Keratinocyte (primary cell): ENCODE results near the gene KRTAP22-2. TPM values are rescaled to one million over a fixed set of nuclear protein-coding genes. Genes with fewer than 3 reads are reported as not detected.

Source experiments
- DNase-seq: peaks from one replicate; pipeline ENCODE4 v3.0.0-alpha.2; 2011; ENCODE audit warnings: low read depth, missing footprints, low spot score
- FAIRE-seq: peaks from 2 replicates; lab custom pipeline; 2011; peaks lifted over from hg19 to GRCh38; lab: Jason Lieb, UNC
- H2AFZ ChIP-seq: 2 replicates; pipeline ENCODE4 v1.6.0; 2012; ENCODE audit warnings: low read length, control low read depth, inconsistent platforms; ENCODE audit not compliant: control insufficient read depth
- H3K27ac ChIP-seq: 2 replicates; pipeline ENCODE4 v1.5.1; 2011; ENCODE audit warnings: low read length; ENCODE audit not compliant: control insufficient read depth, insufficient read depth
- H3K27me3 ChIP-seq: 3 replicates; pipeline ENCODE4 v1.6.0; 2011; ENCODE audit warnings: low read length; ENCODE audit not compliant: control insufficient read depth, insufficient read depth; ENCODE audit errors: extremely low read depth
- H3K36me3 ChIP-seq, 2 experiments: 2 replicates in 1 of 2; 3 replicates in 1 of 2; pipeline ENCODE4 v1.5.1; 2011; ENCODE audit warnings: low read length in 2 of 2, mild to moderate bottlenecking in 1 of 2; ENCODE audit not compliant: control insufficient read depth in 2 of 2, insufficient read depth in 2 of 2; ENCODE audit errors: extremely low read depth in 1 of 2
- H3K4me1 ChIP-seq: 3 replicates; pipeline ENCODE4 v1.5.1; 2011; ENCODE audit warnings: low read length; ENCODE audit not compliant: control insufficient read depth, insufficient read depth; ENCODE audit errors: extremely low read depth
- H3K4me2 ChIP-seq: 3 replicates; pipeline ENCODE4 v1.6.0; 2011; ENCODE audit warnings: low read depth, low read length; ENCODE audit not compliant: control insufficient read depth, insufficient read depth; ENCODE audit errors: extremely low read depth
- H3K4me3 ChIP-seq, 3 experiments: fragments of 200-600 bp in 1 of 3; sonication (generic) in 1 of 3; 2 replicates in 2 of 3; 3 replicates in 1 of 3; pipeline ENCODE4 v1.5.1; 2011 to 2016; ENCODE audit warnings: low read length in 3 of 3, mild to moderate bottlenecking in 3 of 3, control low read depth in 2 of 3, inconsistent platforms in 1 of 3, low read depth in 1 of 3, mixed read lengths in 1 of 3, mixed run types in 1 of 3, moderate library complexity in 1 of 3; ENCODE audit not compliant: control insufficient read depth in 2 of 3, insufficient read depth in 2 of 3; ENCODE audit errors: extremely low read depth in 1 of 3
- H3K79me2 ChIP-seq: 2 replicates; pipeline ENCODE4 v1.6.0; 2012; ENCODE audit warnings: low read length; ENCODE audit not compliant: control insufficient read depth, insufficient read depth
- H3K9ac ChIP-seq: 3 replicates; pipeline ENCODE4 v1.6.0; 2011; ENCODE audit warnings: low read length; ENCODE audit not compliant: control insufficient read depth, insufficient read depth; ENCODE audit errors: extremely low read depth
- H3K9me1 ChIP-seq: 3 replicates; pipeline ENCODE4 v1.6.0; 2011; ENCODE audit warnings: low read length; ENCODE audit not compliant: control insufficient read depth, insufficient read depth; ENCODE audit errors: extremely low read depth
- H3K9me3 ChIP-seq: 2 replicates; pipeline ENCODE4 v1.5.1; 2012; ENCODE audit warnings: low read depth, low read length; ENCODE audit not compliant: control insufficient read depth
- H4K20me1 ChIP-seq: 3 replicates; pipeline ENCODE4 v1.6.0; 2011; ENCODE audit warnings: low read length; ENCODE audit not compliant: control insufficient read depth, insufficient read depth; ENCODE audit errors: extremely low read depth
- EZH2 ChIP-seq: IDR thresholded peaks from one replicate; pipeline ENCODE4 v1.6.1; 2012; ENCODE audit warnings: inconsistent platforms, mild to moderate bottlenecking, low read length, moderate library complexity
- dilution Hi-C: fragments of 300-500 bp; cut with MboI; formaldehyde crosslinking; loops from one replicate; pipeline ENCODE4 v1.7.0; 2020; ENCODE audit warnings: low sequenced_read_pairs; ENCODE audit not compliant: extremely low pct_ligation_motif_present
- polyA plus RNA-seq, 5 experiments: library from polyadenylated mRNA; depleted of rRNA in 3 of 5; stranded (reverse) in 3 of 5; stranded (forward) in 1 of 5; unstranded in 1 of 5; fragments of >200 nt; gene quantifications; 1 replicate in 1 of 5; 2 replicates in 3 of 5; 3 replicates in 1 of 5; pipeline versions ENCODE4 v1.2.1 to v1.2.3, GENCODE V29; 2011 to 2012; ENCODE audit warnings: missing spikeins in 2 of 5, low read depth in 1 of 5, low replicate concordance in 1 of 5
- TF ChIP-seq, protein P1 (sequence below), 3 experiments: IDR thresholded peaks in 1 of 3; conservative IDR thresholded peaks in 1 of 3; optimal IDR thresholded peaks in 1 of 3; 2 replicates in 2 of 3; 3 replicates in 1 of 3; pipeline versions ENCODE3 to v1.5.1; 2011; ENCODE audit warnings: low read length in 3 of 3, mild to moderate bottlenecking in 3 of 3, moderate library complexity in 2 of 3, control low read depth in 1 of 3, inconsistent platforms in 1 of 3; ENCODE audit not compliant: insufficient read depth in 2 of 3; ENCODE audit errors: extremely low read depth in 1 of 3

The KRTAP22-2 gene
- polyA plus RNA-seq, 1 donor (not counting 4 experiments of a cell fraction or from before 2014, with no cell fraction given): not detected

DNA sequence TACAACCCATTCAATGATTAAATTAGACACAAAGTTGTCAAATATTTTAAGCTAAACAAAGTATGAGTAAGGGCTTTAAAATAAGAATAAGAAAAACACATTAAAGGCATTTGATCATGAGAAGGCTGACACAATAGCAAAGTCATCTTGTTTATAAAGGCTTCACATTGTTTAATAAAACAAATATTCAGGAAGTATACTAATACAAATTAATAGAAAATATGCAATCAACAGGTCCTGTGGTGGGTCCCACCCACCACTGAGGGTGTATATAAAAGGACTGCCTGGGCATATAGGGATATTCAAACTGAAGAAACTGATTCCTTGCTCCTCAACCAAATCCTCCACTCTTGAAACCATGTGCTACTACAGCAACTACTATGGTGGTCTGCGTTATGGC lies 44.7 kb upstream of the KRTAP22-2 start, which contains the start of gene KRTAP20-2:
TSS of gene KRTAP20-2 (plus strand) at position 301 of the 400 bp plus-strand sequence. CDS start at position 359, 58 bp downstream.
- Histone ChIP-seq H4K20me1 (no peaks in the 10 kb centered on the region), H3K4me3 (no peak within 1 kb of the TSS), H2AFZ (no peak within 1 kb of the TSS), H3K9me3 (no peaks in the 10 kb centered on the region), H3K4me1 (no peaks in the 10 kb centered on the region), H3K4me2 (no peak within 1 kb of the TSS), H3K27ac (no peak within 1 kb of the TSS), H3K36me3 (no peaks in the 10 kb centered on the region), H3K27me3 (no peaks in the 10 kb centered on the region), H3K9me1 (no peaks in the 10 kb centered on the region), H3K9ac (no peak within 1 kb of the TSS), H3K79me2 (no peaks in the 10 kb centered on the region)
- no peak for DNase-seq
- dilution Hi-C loops: no loop called here
- TF ChIP-seq, protein P1, sequence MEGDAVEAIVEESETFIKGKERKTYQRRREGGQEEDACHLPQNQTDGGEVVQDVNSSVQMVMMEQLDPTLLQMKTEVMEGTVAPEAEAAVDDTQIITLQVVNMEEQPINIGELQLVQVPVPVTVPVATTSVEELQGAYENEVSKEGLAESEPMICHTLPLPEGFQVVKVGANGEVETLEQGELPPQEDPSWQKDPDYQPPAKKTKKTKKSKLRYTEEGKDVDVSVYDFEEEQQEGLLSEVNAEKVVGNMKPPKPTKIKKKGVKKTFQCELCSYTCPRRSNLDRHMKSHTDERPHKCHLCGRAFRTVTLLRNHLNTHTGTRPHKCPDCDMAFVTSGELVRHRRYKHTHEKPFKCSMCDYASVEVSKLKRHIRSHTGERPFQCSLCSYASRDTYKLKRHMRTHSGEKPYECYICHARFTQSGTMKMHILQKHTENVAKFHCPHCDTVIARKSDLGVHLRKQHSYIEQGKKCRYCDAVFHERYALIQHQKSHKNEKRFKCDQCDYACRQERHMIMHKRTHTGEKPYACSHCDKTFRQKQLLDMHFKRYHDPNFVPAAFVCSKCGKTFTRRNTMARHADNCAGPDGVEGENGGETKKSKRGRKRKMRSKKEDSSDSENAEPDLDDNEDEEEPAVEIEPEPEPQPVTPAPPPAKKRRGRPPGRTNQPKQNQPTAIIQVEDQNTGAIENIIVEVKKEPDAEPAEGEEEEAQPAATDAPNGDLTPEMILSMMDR (optimal IDR thresholded peaks at IDR 0.05 in 1 of 3, IDR thresholded peaks at IDR 0.05 in 1 of 3, conservative IDR thresholded peaks at IDR 0.05 in 1 of 3; ENCODE audit: extremely low read depth in 1 of 3, insufficient read depth in 2 of 3, low read length in 3 of 3): no peak
- TF ChIP-seq EZH2: no peak
- FAIRE-seq: no peak

DNA sequence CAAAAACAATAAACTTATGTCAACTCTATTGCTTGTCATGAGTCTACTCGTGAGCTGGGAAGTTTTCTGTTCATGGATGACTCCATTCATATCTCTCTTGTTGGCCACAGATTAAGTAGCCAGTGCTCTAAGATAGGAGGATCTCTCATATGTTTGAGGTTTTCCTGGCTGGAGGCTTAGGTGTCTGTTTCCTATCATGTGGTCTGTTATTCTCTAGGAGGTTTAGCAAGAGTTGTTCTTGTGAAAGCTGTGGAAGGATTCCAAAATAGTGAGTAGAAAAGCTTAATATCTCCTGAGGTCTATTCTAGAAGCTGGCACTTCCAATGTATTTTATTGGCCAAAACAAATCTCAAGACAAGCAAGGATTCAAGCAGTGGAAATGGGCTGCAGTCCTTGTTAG lies 39.0 kb upstream of the KRTAP22-2 start:
- H3K79me2 ChIP-seq: no peaks in the 10 kb centered on the region
- no peaks in the 10 kb centered on the region for H3K9me1 ChIP-seq
- dilution Hi-C loops: no loop called here
- no peak for FAIRE-seq
- H2AFZ ChIP-seq: no peak overlapping the region
- no peaks in the 10 kb centered on the region for H3K27me3 ChIP-seq
- DNase-seq: no peak
- no peak overlapping the region for H3K9ac ChIP-seq
- H3K27ac ChIP-seq: no peak overlapping the region
- no peak overlapping the region for H3K4me3 ChIP-seq
- no peaks in the 10 kb centered on the region for H3K4me1 ChIP-seq
- H3K9me3 ChIP-seq: no peaks in the 10 kb centered on the region
- H3K4me2 ChIP-seq: no peak overlapping the region
- no peak for TF ChIP-seq EZH2
- TF ChIP-seq, protein P1 (optimal IDR thresholded peaks at IDR 0.05 in 1 of 3, IDR thresholded peaks at IDR 0.05 in 1 of 3, conservative IDR thresholded peaks at IDR 0.05 in 1 of 3; ENCODE audit: extremely low read depth in 1 of 3, insufficient read depth in 2 of 3, low read length in 3 of 3): no peak
- H4K20me1 ChIP-seq: no peaks in the 10 kb centered on the region
- no peaks in the 10 kb centered on the region for H3K36me3 ChIP-seq
